ENCODE data around the gene LHFPL6.

LHFPL6 gene

GRCh38 chr13:39552246-39552645 is 50.7 kb downstream of the LHFPL6 start:
- DNase-seq: no peak

DNA sequence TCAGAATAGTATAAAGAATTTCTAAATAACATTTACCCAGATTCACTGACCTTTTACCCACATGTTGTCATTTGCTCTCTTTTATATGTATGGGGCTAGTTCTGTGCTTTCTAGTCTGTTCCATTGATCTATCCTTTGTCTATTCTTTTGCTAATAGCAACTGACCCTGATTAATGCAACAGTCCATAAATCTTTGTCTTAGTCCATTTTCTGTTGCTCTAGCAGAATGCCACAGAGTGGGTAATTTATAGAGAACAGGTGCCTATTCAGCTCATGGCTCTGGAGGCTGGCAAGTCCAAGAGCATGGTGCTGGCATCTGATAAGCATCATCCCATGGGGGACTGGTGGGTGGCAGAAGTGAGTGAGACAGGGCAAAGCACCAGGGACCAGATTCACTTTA is 52.1 kb downstream of the LHFPL6 start:
- no peak for DNase-seq

GRCh38 chr13:39547108-39547507 is 55.9 kb downstream of the LHFPL6 start:
- no peak for DNase-seq

- DNase-seq: no peak
These were observed 60.6 kb downstream of the LHFPL6 start for GRCh38 chr13:39542361-39542760.

- DNase-seq: no peak
These were observed 61.9 kb downstream of the LHFPL6 start for GRCh38 chr13:39540929-39541605.

- peak; percentile 0 for DNase-seq
These were observed 63.9 kb downstream of the LHFPL6 start for GRCh38 chr13:39538816-39539790.

DNA sequence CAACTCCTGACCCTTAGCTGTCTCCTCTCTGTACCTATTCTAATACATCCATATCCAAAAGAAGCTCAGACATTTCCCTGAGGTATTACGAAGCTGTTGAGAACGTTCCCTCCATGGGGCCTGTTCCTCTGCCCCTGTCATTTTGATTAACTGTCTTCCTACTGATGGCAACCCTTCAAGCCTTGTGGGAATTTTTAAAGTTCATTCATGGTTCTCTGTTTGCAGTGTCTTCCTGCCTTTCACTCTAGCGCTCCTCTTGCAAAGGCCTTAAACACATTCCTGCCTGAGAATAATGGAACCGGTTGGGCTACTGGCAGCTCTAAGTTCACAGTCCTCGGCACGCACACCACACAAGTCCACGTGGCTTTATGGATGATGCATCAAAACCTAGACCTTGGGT is 66.1 kb downstream of the LHFPL6 start:
- DNase-seq: no peak

DNA sequence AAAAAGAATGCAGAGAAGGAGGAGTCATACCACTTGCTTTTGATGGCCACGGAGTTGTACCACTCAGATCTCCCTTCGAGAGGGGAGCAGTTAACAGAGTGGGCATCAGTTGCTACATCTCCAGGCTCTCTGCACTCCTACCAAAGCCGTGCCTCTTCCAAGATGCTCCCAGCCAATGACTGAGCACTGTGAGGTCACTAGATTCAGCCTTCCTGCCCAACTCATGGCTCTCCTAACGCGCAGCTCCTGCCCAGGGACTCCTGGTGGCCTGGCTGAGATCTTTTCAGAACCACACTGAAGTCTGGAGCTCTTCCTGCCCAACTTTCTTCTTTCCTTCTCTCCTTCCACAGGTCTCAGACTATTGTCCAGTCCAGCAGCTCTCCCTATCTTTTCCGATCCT is 66.7 kb downstream of the LHFPL6 start:
- no peak for DNase-seq

DNA sequence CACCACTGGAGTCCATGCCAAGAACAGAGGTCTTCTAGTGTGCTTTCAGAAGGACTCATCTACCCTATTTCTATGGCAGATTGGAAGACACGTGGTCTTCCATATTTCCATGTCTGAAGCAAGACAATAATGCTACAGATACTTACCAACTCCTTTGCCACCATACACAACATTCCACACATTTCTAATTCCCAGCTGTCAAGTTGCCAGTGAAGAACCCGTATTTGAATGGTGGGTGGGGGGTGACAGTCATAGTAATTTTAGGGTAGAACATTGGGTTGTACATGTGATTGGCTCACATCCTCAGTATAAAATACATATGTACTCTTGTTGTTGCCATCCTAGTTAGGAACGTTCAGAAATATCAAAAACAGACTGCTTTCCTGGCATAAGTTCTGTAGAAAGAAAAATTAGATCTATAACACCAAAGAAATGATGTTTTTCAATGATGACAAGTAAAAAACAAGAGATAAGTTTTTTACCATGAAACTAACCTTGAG is 69.3 kb downstream of the LHFPL6 start:
- DNase-seq: no peak

- DNase-seq: no peak
These were observed 71.3 kb downstream of the LHFPL6 start for GRCh38 chr13:39531646-39532045.

DNA sequence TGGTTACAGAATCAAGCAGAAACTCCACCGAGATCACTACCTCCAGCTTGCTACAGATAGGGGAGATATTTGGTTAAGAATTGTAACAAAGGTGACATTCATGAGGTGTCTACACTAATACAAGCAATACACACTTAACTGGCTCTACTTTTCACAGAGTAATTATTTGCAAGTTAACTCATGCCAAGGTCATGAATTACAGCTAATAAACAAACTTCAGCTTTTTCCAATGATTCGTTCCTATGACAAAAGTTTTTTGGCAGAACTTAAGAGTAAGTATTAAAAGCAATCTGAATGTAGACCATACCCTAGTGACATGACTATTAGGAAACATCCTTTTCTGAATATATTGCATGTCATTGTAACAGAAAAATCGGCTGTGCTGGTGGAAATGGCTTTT is 72.1 kb downstream of the LHFPL6 start:
- DNase-seq: no peak

- DNase-seq: no peak
These were observed 74.4 kb downstream of the LHFPL6 start for GRCh38 chr13:39528661-39528980.

DNA sequence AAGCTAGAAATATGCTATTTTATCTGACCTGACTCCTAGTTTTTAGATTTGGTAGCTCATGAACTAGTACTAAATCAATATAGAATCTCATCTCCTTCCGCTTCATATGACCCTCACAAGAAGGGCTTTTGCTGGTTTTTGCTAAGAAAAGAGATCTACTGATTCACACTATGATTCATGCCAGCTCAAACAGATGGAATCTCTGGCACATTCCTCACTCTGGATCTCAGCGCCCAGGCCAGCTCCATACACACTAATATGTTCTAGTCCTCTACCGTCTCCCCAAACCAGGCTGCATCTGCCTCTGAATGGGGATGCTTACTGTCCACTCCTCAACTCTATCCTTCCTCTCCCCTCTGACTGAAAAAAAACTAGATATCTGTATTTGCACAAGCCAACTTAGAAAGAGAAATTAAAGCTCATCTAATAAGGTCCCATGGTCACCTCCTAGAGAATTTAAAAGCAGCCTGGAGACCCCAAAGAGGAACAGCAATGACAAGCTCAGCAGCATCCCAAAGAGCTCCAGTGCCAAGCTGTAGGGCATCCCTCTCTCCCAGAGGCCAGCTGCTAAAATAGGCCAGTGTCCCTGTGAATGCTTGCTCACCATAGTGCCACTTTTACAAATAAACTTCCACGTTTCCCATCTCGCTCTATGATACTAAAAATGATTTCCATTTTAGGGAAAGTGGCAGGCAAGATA is 74.9 kb downstream of the LHFPL6 start:
- DNase-seq: no peak

DNA sequence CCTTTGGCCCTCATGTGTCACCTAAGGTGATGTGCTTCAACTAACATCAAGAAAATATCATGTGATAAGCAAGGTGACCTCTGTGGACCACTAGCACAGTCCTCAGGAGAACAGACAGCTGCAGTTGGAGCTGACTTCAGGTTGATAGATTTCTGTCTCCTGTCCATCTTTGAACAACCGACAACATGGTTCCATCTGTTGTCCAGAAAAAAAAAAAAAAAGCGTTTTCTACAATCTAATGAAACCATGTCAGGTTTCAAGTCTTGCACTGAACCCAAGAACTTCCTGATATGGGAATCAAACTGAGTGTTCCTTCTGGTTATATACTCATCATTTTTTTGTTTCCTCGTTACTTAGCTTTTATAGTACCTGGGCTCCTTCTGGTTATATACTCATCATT is 75.7 kb downstream of the LHFPL6 start:
- DNase-seq: no peak

GRCh38 chr13:39526499-39526898 is 76.5 kb downstream of the LHFPL6 start:
- DNase-seq: no peak

GRCh38 chr13:39525506-39525905 is 77.5 kb downstream of the LHFPL6 start:
- no peak for DNase-seq

GRCh38 chr13:39524795-39525194 is 78.2 kb downstream of the LHFPL6 start:
- no peak for DNase-seq

GRCh38 chr13:39522329-39522728 is 80.7 kb downstream of the LHFPL6 start:
- no peak for DNase-seq

GRCh38 chr13:39521701-39522100 is 81.3 kb downstream of the LHFPL6 start:
- no peak for DNase-seq

DNA sequence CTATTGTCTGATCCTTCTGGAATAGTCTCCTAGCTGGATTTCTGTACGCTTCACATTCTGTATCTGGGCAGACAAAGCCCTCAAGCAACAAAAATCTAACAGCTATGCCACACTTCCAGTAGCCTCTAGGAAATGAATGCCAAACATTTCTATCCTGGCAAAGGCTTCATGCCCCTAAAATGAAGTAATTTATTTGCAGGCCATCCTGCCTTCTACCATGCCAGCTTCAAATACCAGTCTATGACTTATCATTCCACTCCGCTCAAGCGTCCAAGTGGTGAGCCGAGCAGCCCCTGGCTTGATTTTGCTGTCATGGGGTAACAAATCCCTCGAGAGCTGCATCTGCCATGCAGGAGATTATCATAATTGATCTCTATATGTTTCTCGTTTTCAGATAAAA is 86.9 kb downstream of the LHFPL6 start:
- DNase-seq: no peak

GRCh38 chr13:39515224-39515714 is 87.7 kb downstream of the LHFPL6 start:
- DNase-seq: no peak

DNA sequence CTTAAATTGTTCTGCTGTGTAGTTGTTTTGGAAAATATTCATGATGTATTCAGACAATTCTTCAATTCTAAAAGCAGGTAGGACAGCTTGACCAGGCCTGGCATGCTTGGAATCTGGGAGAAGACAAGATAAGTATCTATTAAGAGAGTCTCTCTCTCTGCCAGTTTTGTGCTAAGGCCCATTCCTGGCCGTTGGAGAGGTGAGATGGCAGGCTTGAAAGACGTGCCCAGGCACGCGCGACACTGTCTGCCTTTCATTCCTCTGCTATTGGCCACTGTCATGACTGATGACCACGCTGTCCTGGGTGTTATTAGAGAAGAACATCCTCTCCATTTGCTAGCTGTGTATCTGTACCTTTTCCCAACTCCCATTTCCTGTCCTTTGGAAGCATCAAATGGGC is 90.3 kb downstream of the LHFPL6 start:
- DNase-seq: no peak

GRCh38 chr13:39510316-39510695 is 92.7 kb downstream of the LHFPL6 start:
- DNase-seq: no peak

Data from activated CD4-positive, alpha-beta T cell treated with anti-CD3 and anti-CD28 coated beads, Interleukin-10, Interleukin-2, amounts not matched to agents 100 ng/mL and 50 ng/mL, durations not matched to agents 16 hours and 8 hours (primary cell).